MM.1S (cell line): ENCODE data around the gene TLCD5.

ENCODE experiments used
- DNase-seq: peaks from one replicate; pipeline ENCODE4 v3.0.0-alpha.2; 2015
- H2AFZ ChIP-seq: fragments of 300-600 bp; sonication (generic); 2 replicates; pipeline ENCODE4 v1.6.0; 2016; ENCODE audit warnings: antibody characterized with exemption, low read length
- H3F3A ChIP-seq: fragments of 300-600 bp; sonication (generic); 2 replicates; pipeline ENCODE4 v1.6.1; 2016; ENCODE audit warnings: mild to moderate bottlenecking, antibody characterized with exemption, low read length, moderate library complexity, mixed read lengths; ENCODE audit not compliant: insufficient read depth
- H3K27ac ChIP-seq: fragments of 300-600 bp; sonication (generic); 2 replicates; pipeline ENCODE4 v1.5.1; 2016; ENCODE audit warnings: mild to moderate bottlenecking, low read length
- H3K27me3 ChIP-seq: fragments of 300-600 bp; sonication (generic); replicated peaks from 2 replicates; pipeline ENCODE4 v1.6.0; 2016; ENCODE audit warnings: low read length; ENCODE audit not compliant: insufficient read depth
- H3K36me3 ChIP-seq: fragments of 300-600 bp; sonication (generic); replicated peaks from 2 replicates; pipeline ENCODE4 v1.6.1; 2016; ENCODE audit warnings: mild to moderate bottlenecking, low read length, mixed read lengths; ENCODE audit not compliant: insufficient read depth
- H3K4me1 ChIP-seq: fragments of 300-600 bp; sonication (generic); 2 replicates; pipeline ENCODE4 v1.6.1; 2016; ENCODE audit warnings: low read length, mixed read lengths
- H3K4me2 ChIP-seq: fragments of 300-600 bp; sonication (generic); 2 replicates; pipeline ENCODE4 v1.6.0; 2016; ENCODE audit warnings: low read depth, low read length
- H3K4me3 ChIP-seq: fragments of 300-600 bp; sonication (generic); 2 replicates; pipeline ENCODE4 v1.5.1; 2016; ENCODE audit warnings: low read length, mixed read lengths
- H3K79me2 ChIP-seq: fragments of 300-600 bp; sonication (generic); 2 replicates; pipeline ENCODE4 v1.6.1; 2016; ENCODE audit warnings: mixed run types, low read length, mixed read lengths
- H3K9ac ChIP-seq: fragments of 300-600 bp; sonication (generic); 2 replicates; pipeline ENCODE4 v1.6.1; 2016; ENCODE audit warnings: low read length, mixed read lengths
- H3K9me2 ChIP-seq: fragments of 300-600 bp; sonication (generic); replicated peaks from 2 replicates; pipeline ENCODE4 v1.6.1; 2016; ENCODE audit warnings: mild to moderate bottlenecking, low read length, mixed read lengths; ENCODE audit not compliant: insufficient read depth
- H3K9me3 ChIP-seq: fragments of 300-600 bp; sonication (generic); replicated peaks from 2 replicates; pipeline ENCODE4 v1.6.1; 2016; ENCODE audit warnings: mild to moderate bottlenecking, low read length, mixed read lengths; ENCODE audit not compliant: insufficient read depth
- H4K20me1 ChIP-seq: fragments of 300-600 bp; sonication (generic); 2 replicates; pipeline ENCODE4 v1.6.1; 2016; ENCODE audit warnings: mild to moderate bottlenecking, low read length, moderate library complexity, mixed read lengths; ENCODE audit not compliant: insufficient read depth
- EZH2 ChIP-seq: fragments of 300-600 bp; sonication (generic); optimal IDR thresholded peaks from 2 replicates; pipeline ENCODE3; 2017; ENCODE audit warnings: low read depth, mild to moderate bottlenecking, antibody characterized with exemption, low read length, mixed read lengths
- EZH2phosphoT487 ChIP-seq: fragments of 300-600 bp; sonication (generic); IDR thresholded peaks from 2 replicates; pipeline ENCODE4 v1.6.1; 2018; ENCODE audit warnings: antibody characterized with exemption, low read length
- TF ChIP-seq, protein P1 (sequence below): fragments of 300-600 bp; sonication (generic); IDR thresholded peaks from 2 replicates; pipeline ENCODE4 v1.5.1; 2016; ENCODE audit warnings: antibody characterized with exemption, low read length, mixed read lengths

Gene TLCD5

DNA sequence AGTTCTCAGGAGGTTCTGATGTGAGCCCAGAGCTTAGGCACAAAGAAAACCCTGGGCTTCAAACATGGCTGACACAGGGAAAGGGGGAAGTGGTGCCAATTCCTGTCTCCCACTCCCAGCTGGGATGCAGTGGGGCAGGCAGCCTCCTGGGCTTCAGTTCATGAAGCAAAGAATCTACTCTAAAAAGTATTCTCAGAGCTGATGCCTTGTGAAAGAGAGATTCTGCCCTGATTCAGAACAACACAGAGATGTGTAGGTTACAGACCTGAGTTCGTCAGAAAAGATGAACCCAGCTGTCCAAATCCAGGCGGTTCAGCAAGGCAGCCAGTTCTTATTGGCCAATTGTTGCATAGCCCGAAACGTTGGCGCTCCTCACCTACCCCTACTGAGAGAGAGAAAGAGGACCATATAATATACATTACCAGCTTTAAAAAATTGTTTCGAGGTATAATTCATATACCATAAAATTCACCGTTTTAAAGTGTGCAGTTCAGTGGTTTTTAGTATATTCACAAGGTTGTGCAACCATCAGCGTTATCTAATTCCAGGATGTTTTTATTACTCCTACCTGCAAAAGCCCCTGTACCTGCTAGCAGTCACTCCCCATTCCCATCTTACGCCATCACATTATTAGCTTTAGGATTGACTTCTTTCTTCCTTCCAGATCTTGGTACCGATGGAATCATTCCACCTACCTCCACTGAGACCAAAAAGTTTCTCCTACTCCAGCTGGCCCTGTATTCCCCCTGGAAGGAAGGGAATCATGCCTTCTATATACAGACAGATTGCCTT, 7.2 kb upstream of the TLCD5 start:
- Histone ChIP-seq H3K36me3 (no peaks in the 10 kb centered on the region), H3K9ac (no peak overlapping the region), H3K4me2 (no peak overlapping the region), H3K9me2 (no peaks in the 10 kb centered on the region), H3K4me1 (no peaks in the 10 kb centered on the region), H3F3A (no peaks in the 10 kb centered on the region), H3K27ac (no peak overlapping the region), H3K79me2 (no peaks in the 10 kb centered on the region), H3K4me3 (no peak overlapping the region), H4K20me1 (no peaks in the 10 kb centered on the region), H3K27me3 (no peaks in the 10 kb centered on the region), H2AFZ (no peak overlapping the region), H3K9me3 (no peaks in the 10 kb centered on the region)
- TF ChIP-seq EZH2 (no peak), EZH2phosphoT487 (no peak)
- TF ChIP-seq, protein P1, sequence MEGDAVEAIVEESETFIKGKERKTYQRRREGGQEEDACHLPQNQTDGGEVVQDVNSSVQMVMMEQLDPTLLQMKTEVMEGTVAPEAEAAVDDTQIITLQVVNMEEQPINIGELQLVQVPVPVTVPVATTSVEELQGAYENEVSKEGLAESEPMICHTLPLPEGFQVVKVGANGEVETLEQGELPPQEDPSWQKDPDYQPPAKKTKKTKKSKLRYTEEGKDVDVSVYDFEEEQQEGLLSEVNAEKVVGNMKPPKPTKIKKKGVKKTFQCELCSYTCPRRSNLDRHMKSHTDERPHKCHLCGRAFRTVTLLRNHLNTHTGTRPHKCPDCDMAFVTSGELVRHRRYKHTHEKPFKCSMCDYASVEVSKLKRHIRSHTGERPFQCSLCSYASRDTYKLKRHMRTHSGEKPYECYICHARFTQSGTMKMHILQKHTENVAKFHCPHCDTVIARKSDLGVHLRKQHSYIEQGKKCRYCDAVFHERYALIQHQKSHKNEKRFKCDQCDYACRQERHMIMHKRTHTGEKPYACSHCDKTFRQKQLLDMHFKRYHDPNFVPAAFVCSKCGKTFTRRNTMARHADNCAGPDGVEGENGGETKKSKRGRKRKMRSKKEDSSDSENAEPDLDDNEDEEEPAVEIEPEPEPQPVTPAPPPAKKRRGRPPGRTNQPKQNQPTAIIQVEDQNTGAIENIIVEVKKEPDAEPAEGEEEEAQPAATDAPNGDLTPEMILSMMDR, result no peak
- DNase-seq, result no peak

DNA sequence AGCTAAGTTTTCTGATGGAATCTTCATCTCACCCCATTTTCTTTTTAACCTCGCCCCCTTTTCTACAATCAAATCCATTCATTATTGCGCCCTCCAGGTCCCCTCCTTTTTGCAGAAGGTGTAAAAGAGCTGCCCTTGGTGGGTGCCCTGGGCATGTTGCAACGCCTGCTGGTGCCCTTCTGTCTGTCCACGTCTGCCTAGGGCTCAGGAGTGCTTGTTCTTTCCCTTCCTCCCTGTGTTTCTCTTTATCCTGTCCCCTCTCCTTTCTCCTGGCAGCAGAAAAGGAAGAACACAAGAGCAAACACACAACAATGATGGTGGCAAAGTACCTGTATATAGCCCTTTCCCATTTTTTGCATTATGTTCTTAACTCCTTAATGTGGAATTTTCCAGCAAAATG, 6.2 kb upstream of the TLCD5 start:
- TF ChIP-seq EZH2phosphoT487, result no peak
- TF ChIP-seq EZH2, result no peak
- DNase-seq, result no peak
- H3K4me1 ChIP-seq, result no peaks in the 10 kb centered on the region

DNA sequence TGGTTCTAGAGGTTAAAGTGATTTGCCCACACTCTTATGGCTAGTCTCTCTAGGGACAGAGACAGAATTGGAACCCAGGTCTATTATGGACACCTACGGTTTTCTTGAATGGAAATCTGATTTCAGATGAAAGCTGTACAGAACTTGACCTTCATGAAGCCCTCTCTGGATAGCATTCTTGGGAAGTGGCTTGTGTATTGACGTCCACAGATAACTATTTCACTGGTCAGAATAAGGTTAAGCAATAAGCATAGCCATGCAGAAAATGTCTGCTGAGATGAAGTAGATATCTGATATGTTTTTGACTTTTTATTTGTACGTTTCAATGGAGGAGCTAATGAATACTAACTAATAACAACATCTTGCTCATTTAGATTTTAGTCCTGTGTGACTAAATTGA, 1.1 kb downstream of the TLCD5 start:
- Histone ChIP-seq H3K4me1 (peaks cover 21% of the 10 kb centered on the region), H3K79me2 (no peaks in the 10 kb centered on the region), H2AFZ (no peak overlapping the region), H3K4me3 (peak overlapping the region; percentile 48; the same call in 1 of the 2 replicates), H3K27me3 (no peaks in the 10 kb centered on the region), H3K9ac (no peak overlapping the region), H3K27ac (peak overlapping the region; percentile 36; the same call in 1 of the 2 replicates), H3K36me3 (no peaks in the 10 kb centered on the region), H3K9me3 (no peaks in the 10 kb centered on the region), H3F3A (peaks cover 12% of the 10 kb centered on the region), H3K9me2 (no peaks in the 10 kb centered on the region), H4K20me1 (no peaks in the 10 kb centered on the region), H3K4me2 (peak overlapping the region; percentile 29)
- DNase-seq, result no peak
- TF ChIP-seq EZH2 (no peak), EZH2phosphoT487 (no peak)
- TF ChIP-seq, protein P1, result no peak

More for the DNA sequence above, 6.2 kb upstream of the TLCD5 start:
- Histone ChIP-seq H3K79me2 (no peaks in the 10 kb centered on the region), H3K4me2 (no peak overlapping the region), H4K20me1 (no peaks in the 10 kb centered on the region), H3K27me3 (no peaks in the 10 kb centered on the region), H3K36me3 (no peaks in the 10 kb centered on the region), H3K9me2 (no peaks in the 10 kb centered on the region), H3F3A (no peaks in the 10 kb centered on the region), H3K27ac (no peak overlapping the region), H2AFZ (no peak overlapping the region), H3K9me3 (no peaks in the 10 kb centered on the region), H3K4me3 (no peak overlapping the region), H3K9ac (no peak overlapping the region)

DNA sequence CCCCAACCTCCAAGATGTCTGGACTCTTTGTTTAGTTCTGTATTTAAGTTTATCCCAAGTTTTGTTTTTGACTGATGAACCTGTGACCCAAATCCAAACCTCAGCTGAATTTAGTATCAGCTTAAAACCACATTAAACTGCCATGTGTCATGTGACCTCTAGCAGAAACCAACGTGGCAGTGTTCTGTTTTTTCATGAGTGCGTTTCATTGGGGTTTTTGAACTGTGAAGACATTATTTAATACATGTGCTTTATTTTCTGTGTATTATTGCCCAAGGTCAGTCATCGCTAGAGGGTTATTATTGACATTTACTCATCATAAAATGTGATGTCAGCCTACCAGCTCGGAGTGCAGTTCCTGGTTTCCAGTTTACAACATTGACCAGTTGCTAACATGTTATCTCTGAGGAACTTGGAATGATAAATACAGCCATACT, 1.8 kb downstream of the TLCD5 start:
- Histone ChIP-seq H3K27ac (peak overlapping the region; percentile 36; the same call in 1 of the 2 replicates), H3K9ac (no peak overlapping the region), H3K27me3 (no peaks in the 10 kb centered on the region), H3K9me3 (no peaks in the 10 kb centered on the region), H3K4me2 (peak overlapping the region; percentile 29), H2AFZ (0 out of 2 replicates have a peak overlapping the region, but pooled peaks have one; percentile 10), H3K36me3 (no peaks in the 10 kb centered on the region), H3K4me3 (no peak overlapping the region), H3K79me2 (no peaks in the 10 kb centered on the region), H3K9me2 (no peaks in the 10 kb centered on the region), H3K4me1 (peaks cover 21% of the 10 kb centered on the region), H4K20me1 (no peaks in the 10 kb centered on the region), H3F3A (peaks cover 12% of the 10 kb centered on the region)
- no peak for TF ChIP-seq EZH2
- no peak for TF ChIP-seq EZH2phosphoT487
- TF ChIP-seq, protein P1, result no peak
- peak; percentile 50 for DNase-seq
